RWPE1 (cell line): ENCODE data around the gene RFX8.
A peak's percentile ranks its signal among the peaks of the same experiment; 100 is the strongest.

Experiments used
- CTCF ChIA-PET: fragments of 350-600 bp; sonication (Branson Sonifier 250); formaldehyde crosslinking; extraction: SDS; loops from one replicate; lab custom pipeline; 2021; lab: Yijun Ruan, JAX
- POLR2A ChIA-PET: fragments of 400-600 bp; formaldehyde crosslinking; extraction: SDS; loops from one replicate; lab custom pipeline; 2020; ENCODE audit warnings: antibody characterized with exemption; ENCODE audit not compliant: low non-redundant PET; lab: Yijun Ruan, JAX
- DNase-seq: peaks from one replicate; pipeline ENCODE4 v3.0.0; 2012; ENCODE audit warnings: low spot score
- H3K27ac ChIP-seq: fragments of 450-650 bp; 2 replicates; pipeline ENCODE4 v1.5.1; 2017
- TF ChIP-seq, protein P1 (sequence below): fragments of 450-650 bp; conservative IDR thresholded peaks from 2 replicates; pipeline ENCODE4 v1.5.1; 2017; ENCODE audit warnings: low read depth, mild to moderate bottlenecking

RFX8 gene

DNA sequence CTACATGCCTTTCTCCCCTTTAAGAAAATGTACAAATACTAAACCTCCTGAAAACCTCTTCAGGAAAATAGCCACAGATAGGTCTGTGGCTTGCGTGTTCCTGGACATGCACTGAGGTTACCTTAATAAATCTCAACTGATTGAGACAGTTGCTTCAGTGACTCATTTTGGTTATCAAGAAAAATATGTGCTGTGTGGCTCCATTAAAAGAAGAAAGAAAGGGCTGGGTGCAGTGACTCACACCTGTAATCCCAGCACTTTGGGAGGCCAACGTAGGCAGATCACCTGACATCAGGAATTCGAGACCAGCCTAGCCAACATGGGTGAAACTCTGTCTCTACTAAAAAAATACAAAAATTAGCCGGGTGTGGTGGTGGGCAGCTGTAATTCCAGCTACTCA is 114.7 kb downstream of the RFX8 start:
- peak overlapping the region; percentile 90 for H3K27ac ChIP-seq
- POLR2A ChIA-PET = no interaction called here
- CTCF ChIA-PET = no interaction called here
- DNase-seq = peak; percentile 81
- TF ChIP-seq, protein P1, sequence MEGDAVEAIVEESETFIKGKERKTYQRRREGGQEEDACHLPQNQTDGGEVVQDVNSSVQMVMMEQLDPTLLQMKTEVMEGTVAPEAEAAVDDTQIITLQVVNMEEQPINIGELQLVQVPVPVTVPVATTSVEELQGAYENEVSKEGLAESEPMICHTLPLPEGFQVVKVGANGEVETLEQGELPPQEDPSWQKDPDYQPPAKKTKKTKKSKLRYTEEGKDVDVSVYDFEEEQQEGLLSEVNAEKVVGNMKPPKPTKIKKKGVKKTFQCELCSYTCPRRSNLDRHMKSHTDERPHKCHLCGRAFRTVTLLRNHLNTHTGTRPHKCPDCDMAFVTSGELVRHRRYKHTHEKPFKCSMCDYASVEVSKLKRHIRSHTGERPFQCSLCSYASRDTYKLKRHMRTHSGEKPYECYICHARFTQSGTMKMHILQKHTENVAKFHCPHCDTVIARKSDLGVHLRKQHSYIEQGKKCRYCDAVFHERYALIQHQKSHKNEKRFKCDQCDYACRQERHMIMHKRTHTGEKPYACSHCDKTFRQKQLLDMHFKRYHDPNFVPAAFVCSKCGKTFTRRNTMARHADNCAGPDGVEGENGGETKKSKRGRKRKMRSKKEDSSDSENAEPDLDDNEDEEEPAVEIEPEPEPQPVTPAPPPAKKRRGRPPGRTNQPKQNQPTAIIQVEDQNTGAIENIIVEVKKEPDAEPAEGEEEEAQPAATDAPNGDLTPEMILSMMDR = no peak

DNA sequence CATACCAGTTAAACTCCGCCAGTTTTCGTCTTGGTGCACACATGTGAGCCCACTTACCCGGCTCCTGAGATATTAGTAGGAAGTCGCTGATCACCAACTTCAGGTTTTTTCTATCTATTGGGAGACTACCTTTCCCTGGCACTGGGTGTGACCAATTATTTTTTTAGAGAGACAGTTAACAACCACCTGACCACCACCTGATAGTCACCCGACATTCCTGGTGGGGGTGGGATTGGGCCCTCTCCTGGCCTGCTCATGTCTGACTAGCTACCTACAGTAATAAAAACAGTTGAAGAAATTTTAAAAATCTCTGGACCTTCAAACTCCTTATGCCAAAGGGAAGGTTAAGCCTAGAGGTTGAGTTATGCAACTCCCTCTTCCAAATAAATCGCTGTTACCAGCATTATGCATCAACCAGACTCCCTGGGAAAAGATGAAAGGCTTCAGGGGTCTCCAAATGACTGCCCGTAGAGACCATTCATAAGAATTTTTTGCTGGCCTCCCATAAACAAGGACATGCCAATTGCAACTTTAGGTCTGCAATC is 115.4 kb downstream of the RFX8 start:
- CTCF ChIA-PET = no interaction called here
- DNase-seq = no peak
- H3K27ac ChIP-seq = peak overlapping the region; percentile 95
- POLR2A ChIA-PET = no interaction called here
- TF ChIP-seq, protein P1 = no peak

DNA sequence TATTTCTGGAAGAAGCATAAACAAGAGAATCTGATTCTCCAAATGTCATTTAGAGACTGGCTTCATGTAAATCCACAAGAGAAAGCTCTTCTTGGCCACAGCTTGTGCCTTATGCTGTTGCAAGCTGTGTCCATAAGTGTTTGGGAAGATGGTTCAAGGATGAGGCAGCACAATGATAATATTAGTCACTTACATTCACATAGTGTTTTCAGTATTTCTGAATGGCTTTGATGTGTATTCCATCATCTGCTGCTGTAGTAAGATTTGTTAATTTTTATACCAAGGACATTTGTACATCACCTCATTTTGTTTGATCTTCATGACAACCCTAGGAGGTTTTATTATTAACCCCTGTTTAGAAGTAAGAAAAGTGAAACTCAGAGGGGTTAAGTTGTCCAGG is 117.5 kb downstream of the RFX8 start:
- ChIA-PET POLR2A (interaction anchor here (1.3 kb wide), 1 partner anchor 30 kb away, joined by 3 read pairs; the partner anchor contains the start of gene CREG2), CTCF (interaction anchor here (0.5 kb wide), 1 partner anchor 603 kb away, joined by 3 read pairs; no protein-coding TSS in a partner anchor)
- no peak for DNase-seq
- H3K27ac ChIP-seq = peak overlapping the region; percentile 95
- TF ChIP-seq, protein P1 = no peak

DNA sequence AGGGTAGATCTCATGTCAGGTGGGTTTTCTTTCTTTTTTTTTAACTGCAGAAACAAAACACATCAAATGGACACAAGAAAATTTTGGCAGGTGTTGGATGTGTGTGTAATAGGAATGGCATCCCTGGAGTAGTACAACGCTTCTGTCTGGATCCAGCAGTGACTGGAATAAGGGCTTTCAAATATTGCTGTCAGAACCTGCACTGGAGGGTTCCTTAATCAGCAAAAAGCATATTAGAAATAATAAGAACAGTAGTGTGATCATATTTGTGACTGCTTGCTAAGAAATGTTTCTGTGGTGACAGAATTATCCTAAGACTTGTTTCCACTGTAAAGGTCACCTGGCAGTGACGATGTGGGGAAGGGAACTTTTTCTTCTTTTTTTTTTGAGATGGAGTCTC is 118.4 kb downstream of the RFX8 start:
- TF ChIP-seq, protein P1 = no peak
- peak overlapping the region; percentile 95 for H3K27ac ChIP-seq
- ChIA-PET POLR2A (no interaction called here), CTCF (interaction anchor here (2.3 kb wide), 1 partner anchor 14 kb away, joined by 7 read pairs; no protein-coding TSS in a partner anchor)
- DNase-seq = peak; percentile 66

DNA sequence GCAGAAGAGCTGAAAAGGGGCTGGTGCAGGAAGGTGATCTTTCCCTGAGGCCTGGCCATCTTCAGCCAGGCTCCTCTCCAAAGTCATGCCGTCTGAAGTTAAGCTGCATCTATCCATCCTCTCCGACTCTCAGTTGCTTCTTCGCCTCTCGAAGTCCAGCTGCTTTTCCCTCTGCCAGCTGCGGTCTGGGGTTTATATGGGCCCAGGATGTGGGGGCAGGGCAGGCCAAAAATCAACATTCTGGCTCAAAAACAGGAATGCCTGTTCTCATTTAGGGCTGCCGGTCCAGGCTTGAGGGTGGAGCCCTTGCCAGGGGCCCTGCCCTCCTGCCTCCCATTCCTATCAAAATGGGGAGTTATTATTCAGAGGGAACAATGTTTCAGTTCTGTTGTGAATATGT is 118.9 kb downstream of the RFX8 start:
- no peak for DNase-seq
- POLR2A ChIA-PET = no interaction called here
- TF ChIP-seq, protein P1 = no peak
- CTCF ChIA-PET = interaction anchor here (2.3 kb wide), 1 partner anchor 14 kb away, joined by 7 read pairs; no protein-coding TSS in a partner anchor
- H3K27ac ChIP-seq = peak overlapping the region; percentile 95

DNA sequence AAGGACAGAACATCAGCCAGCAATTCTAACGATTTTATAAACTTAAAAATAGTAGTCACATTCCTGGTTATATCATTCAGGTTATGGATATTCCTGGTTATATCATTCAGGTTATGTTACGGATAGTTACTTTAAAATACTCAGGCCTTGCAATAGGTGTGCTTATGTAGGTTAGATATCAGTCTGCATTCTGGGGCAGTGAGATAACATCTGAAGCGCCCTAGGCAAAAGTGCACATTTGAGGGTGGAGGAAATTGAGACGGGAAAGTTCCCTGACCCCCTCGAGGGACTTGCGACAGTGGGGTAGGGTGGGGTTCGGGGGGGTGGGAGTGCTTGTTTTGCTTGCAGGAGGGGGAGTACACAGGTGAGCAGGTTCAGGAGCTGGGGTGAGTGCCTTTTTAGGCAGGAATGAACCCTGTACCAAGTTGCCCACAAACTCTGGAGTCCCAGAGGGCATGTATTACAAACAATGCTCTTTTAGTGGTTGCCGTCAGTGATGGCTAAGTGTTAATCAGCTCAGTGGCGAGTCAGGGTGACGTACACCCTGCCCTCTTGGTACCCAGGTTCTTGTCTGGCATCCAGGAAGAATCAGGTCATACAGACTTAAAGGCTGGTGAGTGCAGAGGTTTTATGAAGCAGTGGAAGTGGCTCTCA is 119.4 kb downstream of the RFX8 start:
- H3K27ac ChIP-seq = peak overlapping the region; percentile 95
- DNase-seq = peak; percentile 45
- CTCF ChIA-PET = interaction anchor here (2.3 kb wide), 1 partner anchor 13 kb away, joined by 7 read pairs; no protein-coding TSS in a partner anchor
- POLR2A ChIA-PET = no interaction called here
- TF ChIP-seq, protein P1 = no peak
